HL-60 (cell line): Measurements from ENCODE around the gene AGAP3.

Source experiments
- DNase-seq, 2 experiments: peaks; one replicate each; pipeline ENCODE4 v3.0.0-alpha.2; 2010 to 2020; ENCODE audit warnings: low read depth in 1 of 2, low spot score in 1 of 2
- H3K27ac ChIP-seq: fragments of 250-450 bp; sonication (Bioruptor Pico); replicated peaks from 2 replicates; pipeline ENCODE4 v1.5.1; 2020; ENCODE audit warnings: mild to moderate bottlenecking, moderate library complexity
- H3K27me3 ChIP-seq: fragments of 250-450 bp; sonication (Bioruptor Pico); 2 replicates; pipeline ENCODE4 v1.5.1; 2021; ENCODE audit warnings: mild to moderate bottlenecking, moderate library complexity; ENCODE audit not compliant: insufficient read depth, poor library complexity, severe bottlenecking
- H3K4me3 ChIP-seq: replicated peaks from 2 replicates; pipeline ENCODE4 v1.5.1; 2011; ENCODE audit warnings: mild to moderate bottlenecking, control low read depth, low read length; ENCODE audit not compliant: insufficient read depth
- GABPA ChIP-seq: IDR thresholded peaks from 2 replicates; pipeline ENCODE4 v1.6.1; 2012; ENCODE audit warnings: low read depth
- POLR2AphosphoS5 ChIP-seq: IDR thresholded peaks from 2 replicates; pipeline ENCODE4 v1.6.1; 2012; ENCODE audit warnings: low read depth
- SPI1 ChIP-seq: IDR thresholded peaks from 2 replicates; pipeline ENCODE4 v1.6.1; 2012; ENCODE audit warnings: low read depth, mild to moderate bottlenecking, borderline replicate concordance
- TF ChIP-seq, protein P1 (sequence below): IDR thresholded peaks from one replicate; pipeline ENCODE4 v1.5.1; 2011; ENCODE audit warnings: low read length, control low read depth, inconsistent platforms; ENCODE audit not compliant: insufficient read depth
- TF ChIP-seq, protein P2 (sequence below): IDR thresholded peaks from 2 replicates; pipeline ENCODE4 v1.6.1; 2012; ENCODE audit warnings: low read depth; ENCODE audit not compliant: insufficient replicate concordance

Gene AGAP3

DNA sequence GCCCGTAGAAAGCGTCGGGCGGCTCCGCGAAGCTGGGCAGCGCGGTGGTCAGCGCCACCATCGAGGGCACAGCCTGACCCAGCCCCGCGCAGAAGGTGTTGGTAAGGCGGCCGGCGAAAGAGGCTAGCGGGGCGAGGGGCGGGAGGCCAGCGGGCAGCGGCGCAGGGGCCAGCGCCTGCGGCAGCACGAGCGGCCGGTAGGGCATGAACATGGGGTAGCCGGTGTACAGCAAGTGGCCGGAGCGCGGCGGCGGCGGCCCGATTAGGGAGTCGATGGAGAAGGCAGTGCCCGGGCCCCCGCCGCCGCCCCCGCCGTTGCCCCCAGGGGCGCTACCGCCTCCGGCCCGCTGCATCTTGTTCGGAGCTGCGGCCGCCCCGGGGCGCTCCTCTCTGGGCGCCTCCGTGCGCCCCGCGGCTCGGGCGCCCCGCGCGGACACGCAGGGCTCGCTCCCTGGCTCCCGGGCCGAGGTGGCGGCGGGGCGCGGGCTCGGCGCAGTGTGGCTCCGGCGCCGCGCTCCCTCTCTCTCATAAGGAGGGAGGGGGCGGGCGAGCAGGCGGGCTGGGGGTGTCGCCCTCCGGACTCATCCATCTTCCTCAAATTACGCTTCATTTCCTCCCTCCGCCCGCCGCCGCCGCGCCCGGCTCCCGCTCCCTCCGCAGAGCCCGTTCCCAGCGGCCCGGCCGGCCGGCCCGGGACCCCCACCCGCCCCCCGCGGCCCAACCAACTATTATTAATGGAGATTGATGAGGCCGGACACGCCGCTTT is 81.1 kb downstream of the AGAP3 start, which contains the start of gene GBX1:
Gene GBX1 (minus strand): TSS at position 498 of the 765 bp plus-strand sequence. CDS start 146 bp downstream, at position 352.
- Histone ChIP-seq H3K27ac (no peak within 1 kb of the TSS), H3K27me3 (peaks cover 58% of the 10 kb centered on the region), H3K4me3 (peak within 1 kb of the TSS; percentile 30)
- DNase-seq, result no peak
- TF ChIP-seq, protein P1, sequence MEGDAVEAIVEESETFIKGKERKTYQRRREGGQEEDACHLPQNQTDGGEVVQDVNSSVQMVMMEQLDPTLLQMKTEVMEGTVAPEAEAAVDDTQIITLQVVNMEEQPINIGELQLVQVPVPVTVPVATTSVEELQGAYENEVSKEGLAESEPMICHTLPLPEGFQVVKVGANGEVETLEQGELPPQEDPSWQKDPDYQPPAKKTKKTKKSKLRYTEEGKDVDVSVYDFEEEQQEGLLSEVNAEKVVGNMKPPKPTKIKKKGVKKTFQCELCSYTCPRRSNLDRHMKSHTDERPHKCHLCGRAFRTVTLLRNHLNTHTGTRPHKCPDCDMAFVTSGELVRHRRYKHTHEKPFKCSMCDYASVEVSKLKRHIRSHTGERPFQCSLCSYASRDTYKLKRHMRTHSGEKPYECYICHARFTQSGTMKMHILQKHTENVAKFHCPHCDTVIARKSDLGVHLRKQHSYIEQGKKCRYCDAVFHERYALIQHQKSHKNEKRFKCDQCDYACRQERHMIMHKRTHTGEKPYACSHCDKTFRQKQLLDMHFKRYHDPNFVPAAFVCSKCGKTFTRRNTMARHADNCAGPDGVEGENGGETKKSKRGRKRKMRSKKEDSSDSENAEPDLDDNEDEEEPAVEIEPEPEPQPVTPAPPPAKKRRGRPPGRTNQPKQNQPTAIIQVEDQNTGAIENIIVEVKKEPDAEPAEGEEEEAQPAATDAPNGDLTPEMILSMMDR, result no peak
- TF ChIP-seq GABPA, result no peak
- TF ChIP-seq, protein P2, sequence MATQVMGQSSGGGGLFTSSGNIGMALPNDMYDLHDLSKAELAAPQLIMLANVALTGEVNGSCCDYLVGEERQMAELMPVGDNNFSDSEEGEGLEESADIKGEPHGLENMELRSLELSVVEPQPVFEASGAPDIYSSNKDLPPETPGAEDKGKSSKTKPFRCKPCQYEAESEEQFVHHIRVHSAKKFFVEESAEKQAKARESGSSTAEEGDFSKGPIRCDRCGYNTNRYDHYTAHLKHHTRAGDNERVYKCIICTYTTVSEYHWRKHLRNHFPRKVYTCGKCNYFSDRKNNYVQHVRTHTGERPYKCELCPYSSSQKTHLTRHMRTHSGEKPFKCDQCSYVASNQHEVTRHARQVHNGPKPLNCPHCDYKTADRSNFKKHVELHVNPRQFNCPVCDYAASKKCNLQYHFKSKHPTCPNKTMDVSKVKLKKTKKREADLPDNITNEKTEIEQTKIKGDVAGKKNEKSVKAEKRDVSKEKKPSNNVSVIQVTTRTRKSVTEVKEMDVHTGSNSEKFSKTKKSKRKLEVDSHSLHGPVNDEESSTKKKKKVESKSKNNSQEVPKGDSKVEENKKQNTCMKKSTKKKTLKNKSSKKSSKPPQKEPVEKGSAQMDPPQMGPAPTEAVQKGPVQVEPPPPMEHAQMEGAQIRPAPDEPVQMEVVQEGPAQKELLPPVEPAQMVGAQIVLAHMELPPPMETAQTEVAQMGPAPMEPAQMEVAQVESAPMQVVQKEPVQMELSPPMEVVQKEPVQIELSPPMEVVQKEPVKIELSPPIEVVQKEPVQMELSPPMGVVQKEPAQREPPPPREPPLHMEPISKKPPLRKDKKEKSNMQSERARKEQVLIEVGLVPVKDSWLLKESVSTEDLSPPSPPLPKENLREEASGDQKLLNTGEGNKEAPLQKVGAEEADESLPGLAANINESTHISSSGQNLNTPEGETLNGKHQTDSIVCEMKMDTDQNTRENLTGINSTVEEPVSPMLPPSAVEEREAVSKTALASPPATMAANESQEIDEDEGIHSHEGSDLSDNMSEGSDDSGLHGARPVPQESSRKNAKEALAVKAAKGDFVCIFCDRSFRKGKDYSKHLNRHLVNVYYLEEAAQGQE, result no peak
- no peak for TF ChIP-seq POLR2AphosphoS5
- TF ChIP-seq SPI1, result no peak

DNA sequence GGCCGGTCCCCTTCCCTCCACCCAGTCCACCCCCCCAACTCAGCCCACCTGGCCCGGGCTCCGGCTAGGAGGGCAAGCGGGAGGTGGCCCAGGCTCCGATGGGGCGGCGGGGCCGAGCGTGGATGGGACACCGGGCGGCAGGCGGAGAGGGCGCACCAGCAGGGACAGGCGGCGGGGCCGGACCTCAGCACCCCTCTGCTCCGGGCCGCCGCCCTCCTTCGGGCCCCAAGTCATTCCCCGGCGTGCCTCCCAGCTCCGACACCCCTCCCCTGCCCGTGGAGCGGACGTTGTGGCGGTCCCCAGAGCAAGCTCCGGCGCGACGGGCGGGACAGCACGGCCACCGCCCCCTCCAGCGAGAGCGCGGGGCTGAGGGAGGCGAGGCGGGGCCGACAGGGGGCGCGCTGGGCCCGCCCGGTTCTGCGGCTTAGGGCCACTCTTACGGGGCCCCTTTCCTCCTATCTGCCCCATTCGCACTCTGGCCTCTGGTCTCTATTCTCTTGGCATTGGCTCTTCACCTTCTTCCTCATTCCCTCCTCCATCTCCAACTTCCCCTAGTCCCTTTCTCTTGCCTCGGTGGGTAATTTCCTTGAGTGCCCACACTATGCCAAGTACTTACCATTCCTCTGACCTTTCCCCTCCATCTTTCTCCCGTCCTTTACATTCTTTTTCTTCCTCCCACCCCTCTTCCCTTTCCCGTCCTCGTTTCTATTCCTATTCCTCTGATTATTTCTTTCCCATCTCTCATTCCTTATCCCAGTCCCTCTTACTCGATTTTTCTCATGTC is 81.9 kb downstream of the AGAP3 start:
- H3K27me3 ChIP-seq, result peaks cover 56% of the 10 kb centered on the region
- DNase-seq, result peak; percentile 35 to 57
- TF ChIP-seq, protein P1, result peak; percentile 52
- no peak for TF ChIP-seq GABPA
- no peak for TF ChIP-seq POLR2AphosphoS5
- TF ChIP-seq SPI1, result no peak
- TF ChIP-seq, protein P2, result no peak
- H3K27ac ChIP-seq, result no peak overlapping the region
- peak overlapping the region; percentile 30 for H3K4me3 ChIP-seq

DNA sequence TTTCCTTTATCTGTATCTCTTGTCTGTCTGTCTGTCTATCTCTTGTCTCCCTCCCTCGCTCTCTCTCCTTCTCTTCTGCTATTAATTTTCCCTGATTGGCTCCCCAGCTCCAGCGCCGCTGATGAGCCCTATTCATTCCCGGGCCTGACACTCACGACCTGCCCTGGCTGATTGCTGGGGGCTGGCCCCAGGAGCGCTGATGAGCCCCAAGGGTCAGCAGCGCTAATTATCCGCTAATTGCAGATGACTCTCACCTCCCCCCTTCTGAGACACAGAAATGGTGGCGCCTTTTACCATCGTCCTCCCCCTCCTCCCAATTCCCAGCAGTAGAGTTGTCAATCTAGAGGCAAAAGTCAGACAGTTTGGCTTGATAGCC is 82.5 kb downstream of the AGAP3 start:
- Histone ChIP-seq H3K4me3 (no peak overlapping the region), H3K27me3 (peaks cover 52% of the 10 kb centered on the region), H3K27ac (no peak overlapping the region)
- no peak for TF ChIP-seq SPI1
- TF ChIP-seq, protein P1, result no peak
- TF ChIP-seq, protein P2, result no peak
- TF ChIP-seq POLR2AphosphoS5, result no peak
- no peak for TF ChIP-seq GABPA
- DNase-seq, result no peak
